ENCODE data around the gene TOM1L1.
A peak's percentile ranks its signal among the peaks of the same experiment; 100 is the strongest.

TOM1L1 gene

GRCh38 chr17:54967621-54968261 lies 67.1 kb downstream of the TOM1L1 start:
- TF ChIP-seq EZH2 (IDR thresholded peaks at IDR 0.05; ENCODE audit: borderline replicate concordance, low read length), result no peak
- TF ChIP-seq, protein P1, sequence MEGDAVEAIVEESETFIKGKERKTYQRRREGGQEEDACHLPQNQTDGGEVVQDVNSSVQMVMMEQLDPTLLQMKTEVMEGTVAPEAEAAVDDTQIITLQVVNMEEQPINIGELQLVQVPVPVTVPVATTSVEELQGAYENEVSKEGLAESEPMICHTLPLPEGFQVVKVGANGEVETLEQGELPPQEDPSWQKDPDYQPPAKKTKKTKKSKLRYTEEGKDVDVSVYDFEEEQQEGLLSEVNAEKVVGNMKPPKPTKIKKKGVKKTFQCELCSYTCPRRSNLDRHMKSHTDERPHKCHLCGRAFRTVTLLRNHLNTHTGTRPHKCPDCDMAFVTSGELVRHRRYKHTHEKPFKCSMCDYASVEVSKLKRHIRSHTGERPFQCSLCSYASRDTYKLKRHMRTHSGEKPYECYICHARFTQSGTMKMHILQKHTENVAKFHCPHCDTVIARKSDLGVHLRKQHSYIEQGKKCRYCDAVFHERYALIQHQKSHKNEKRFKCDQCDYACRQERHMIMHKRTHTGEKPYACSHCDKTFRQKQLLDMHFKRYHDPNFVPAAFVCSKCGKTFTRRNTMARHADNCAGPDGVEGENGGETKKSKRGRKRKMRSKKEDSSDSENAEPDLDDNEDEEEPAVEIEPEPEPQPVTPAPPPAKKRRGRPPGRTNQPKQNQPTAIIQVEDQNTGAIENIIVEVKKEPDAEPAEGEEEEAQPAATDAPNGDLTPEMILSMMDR (IDR thresholded peaks at IDR 0.05; ENCODE audit: low read length), result 0 out of 2 replicates have a peak, but pooled peaks have one; percentile 63
- peak overlapping the region; percentile 94 for H3K4me2 ChIP-seq (ENCODE audit: low read length)
- no peaks in the 10 kb centered on the region for H3K9me2 ChIP-seq (ENCODE audit: low read depth, low read length)
- H3F3A ChIP-seq (ENCODE audit: insufficient read depth, low read length), result no peaks in the 10 kb centered on the region
- peak overlapping the region; percentile 94 for H3K9ac ChIP-seq (ENCODE audit: low read length)
- H3K27ac ChIP-seq (ENCODE audit: low read depth, low read length, poor library complexity, severe bottlenecking), result no peak overlapping the region
- no peaks in the 10 kb centered on the region for H3K9me3 ChIP-seq (ENCODE audit: low read length)
- no peak overlapping the region for H2AFZ ChIP-seq (ENCODE audit: low read length)
- H4K20me1 ChIP-seq (ENCODE audit: insufficient read depth, low read length), result no peaks in the 10 kb centered on the region
- H3K36me3 ChIP-seq (ENCODE audit: insufficient read depth, low read length), result peaks cover 29% of the 10 kb centered on the region
- peak overlapping the region; percentile 93 for H3K4me3 ChIP-seq (ENCODE audit: low read depth, low read length, poor library complexity, severe bottlenecking)
- peaks cover 37% of the 10 kb centered on the region for H3K4me1 ChIP-seq (ENCODE audit: insufficient read depth, low read length, severe bottlenecking)
- peaks cover 16% of the 10 kb centered on the region for H3K79me2 ChIP-seq (ENCODE audit: insufficient read depth, low read length)
- H3K27me3 ChIP-seq (ENCODE audit: insufficient read depth, low read length), result no peaks in the 10 kb centered on the region

DNA sequence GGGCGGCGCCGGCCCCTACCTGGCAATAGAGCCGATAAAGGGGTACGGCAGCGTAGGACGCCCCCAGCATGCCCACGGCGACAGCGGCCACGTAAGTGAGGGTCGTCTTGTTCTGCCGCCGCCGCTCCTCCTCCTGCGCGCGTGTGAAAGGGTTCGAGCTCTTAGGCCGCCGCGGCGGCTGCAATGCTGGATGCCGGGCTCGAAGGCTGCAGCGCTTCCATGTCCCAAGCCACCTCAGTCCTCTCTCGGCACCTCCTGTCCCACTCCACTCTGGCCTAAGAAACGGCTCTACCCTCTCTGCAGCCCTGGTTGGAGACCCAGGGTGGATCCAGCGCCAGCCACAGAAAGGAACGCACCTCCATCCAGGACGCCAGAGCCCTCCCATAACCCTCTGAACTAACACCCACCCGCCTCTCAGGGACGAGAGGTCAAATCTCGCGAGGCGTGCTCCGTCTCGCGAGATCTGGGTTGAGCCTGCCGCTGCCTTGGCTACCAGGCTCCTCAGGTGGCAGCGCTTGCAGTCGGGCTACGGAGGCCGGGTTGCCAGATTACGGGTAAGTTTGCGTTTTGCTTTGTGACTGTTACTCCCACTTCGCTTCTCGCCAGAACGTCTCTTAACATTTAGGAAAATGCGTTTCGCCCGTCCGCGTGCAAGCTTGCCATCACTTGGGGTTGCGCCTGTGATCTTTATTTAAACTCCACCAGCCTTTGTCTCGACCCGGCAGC lies 67.8 kb downstream of the TOM1L1 start, which contains the start of the genes COX11 and STXBP4:
Gene COX11 (minus strand): TSS at position 393 of the 726 bp plus-strand sequence. CDS start 8 bp downstream, at position 385.
Gene STXBP4 (plus strand): TSS at position 504 of the 726 bp plus-strand sequence. CDS start 17,455 bp downstream, outside the sequence.
- Histone ChIP-seq H3K36me3 (ENCODE audit: insufficient read depth, low read length) (peaks cover 22% of the 10 kb centered on the region), H3F3A (ENCODE audit: insufficient read depth, low read length) (no peaks in the 10 kb centered on the region), H3K27ac (ENCODE audit: low read depth, low read length, poor library complexity, severe bottlenecking) (peak within 1 kb of the TSS; percentile 51), H3K9me2 (ENCODE audit: low read depth, low read length) (no peaks in the 10 kb centered on the region), H3K9me3 (ENCODE audit: low read length) (no peaks in the 10 kb centered on the region), H4K20me1 (ENCODE audit: insufficient read depth, low read length) (no peaks in the 10 kb centered on the region), H3K4me1 (ENCODE audit: insufficient read depth, low read length, severe bottlenecking) (peaks cover 38% of the 10 kb centered on the region), H3K79me2 (ENCODE audit: insufficient read depth, low read length) (peaks cover 16% of the 10 kb centered on the region), H2AFZ (ENCODE audit: low read length) (peak within 1 kb of the TSS; percentile 86), H3K4me2 (ENCODE audit: low read length) (peak within 1 kb of the TSS; percentile 94), H3K9ac (ENCODE audit: low read length) (peak within 1 kb of the TSS; percentile 94), H3K4me3 (ENCODE audit: low read depth, low read length, poor library complexity, severe bottlenecking) (peak within 1 kb of the TSS; percentile 93), H3K27me3 (ENCODE audit: insufficient read depth, low read length) (no peaks in the 10 kb centered on the region)
- TF ChIP-seq, protein P1 (IDR thresholded peaks at IDR 0.05; ENCODE audit: low read length), result no peak; the same call in 1 of the 2 replicates
- no peak for TF ChIP-seq EZH2 (IDR thresholded peaks at IDR 0.05; ENCODE audit: borderline replicate concordance, low read length)

- Histone ChIP-seq H3K79me2 (ENCODE audit: insufficient read depth, low read length) (peaks cover 16% of the 10 kb centered on the region), H3F3A (ENCODE audit: insufficient read depth, low read length) (no peaks in the 10 kb centered on the region), H4K20me1 (ENCODE audit: insufficient read depth, low read length) (no peaks in the 10 kb centered on the region), H3K4me1 (ENCODE audit: insufficient read depth, low read length, severe bottlenecking) (peaks cover 38% of the 10 kb centered on the region), H3K4me3 (ENCODE audit: low read depth, low read length, poor library complexity, severe bottlenecking) (peak overlapping the region; percentile 93), H3K9ac (ENCODE audit: low read length) (peak overlapping the region; percentile 94), H3K36me3 (ENCODE audit: insufficient read depth, low read length) (peaks cover 16% of the 10 kb centered on the region), H3K9me2 (ENCODE audit: low read depth, low read length) (no peaks in the 10 kb centered on the region), H3K27ac (ENCODE audit: low read depth, low read length, poor library complexity, severe bottlenecking) (peak overlapping the region; percentile 51), H3K4me2 (ENCODE audit: low read length) (peak overlapping the region; percentile 94), H2AFZ (ENCODE audit: low read length) (peak overlapping the region; percentile 86), H3K27me3 (ENCODE audit: insufficient read depth, low read length) (no peaks in the 10 kb centered on the region), H3K9me3 (ENCODE audit: low read length) (no peaks in the 10 kb centered on the region)
- TF ChIP-seq, protein P1 (IDR thresholded peaks at IDR 0.05; ENCODE audit: low read length), result no peak
- TF ChIP-seq EZH2 (IDR thresholded peaks at IDR 0.05; ENCODE audit: borderline replicate concordance, low read length), result no peak
Observed at GRCh38 chr17:54968988-54969332, 68.3 kb downstream of the TOM1L1 start.
